H1 (cell line): ENCODE measurements around the gene BRCA1. TPM values are rescaled to one million over a fixed set of nuclear protein-coding genes. Genes with fewer than 3 reads are reported as not detected.

Experiments used
- CTCF ChIA-PET: fragments of 300-600 bp; sonication (Branson Sonifier 250); formaldehyde crosslinking; loops from one replicate; lab custom pipeline; 2021; ENCODE audit not compliant: partially characterized antibody; lab: Charles Lee
- POLR2A ChIA-PET: fragments of 300-600 bp; sonication (Branson Sonifier 250); formaldehyde crosslinking; loops from one replicate; lab custom pipeline; 2021; ENCODE audit warnings: inconsistent platforms; ENCODE audit not compliant: partially characterized antibody; lab: Charles Lee
- DNase-seq, 2 experiments: peaks; one replicate each; pipeline versions ENCODE4 v3.0.0 to v3.0.0-alpha.2; 2010 to 2022; ENCODE audit warnings: low spot score in 2 of 2, low read depth in 1 of 2, mixed read lengths in 1 of 2
- FAIRE-seq: peaks from 2 replicates; lab custom pipeline; 2011; peaks lifted over from hg19 to GRCh38; lab: Jason Lieb, UNC
- H2AFZ ChIP-seq: 2 replicates; pipeline ENCODE4 v1.8.1; 2012; ENCODE audit warnings: low read length, inconsistent platforms
- H2AK5ac ChIP-seq: 2 replicates; pipeline ENCODE4 v1.6.1; 2013; ENCODE audit warnings: low read depth, low read length
- H2BK120ac ChIP-seq: replicated peaks from 2 replicates; pipeline ENCODE3; 2013; ENCODE audit warnings: low read depth, low read length, inconsistent platforms
- H2BK12ac ChIP-seq: 2 replicates; pipeline ENCODE4 v1.6.1; 2013; ENCODE audit warnings: low read depth, low read length
- H2BK15ac ChIP-seq: 2 replicates; pipeline ENCODE4 v1.6.1; 2013; ENCODE audit warnings: low read length
- H2BK20ac ChIP-seq: 2 replicates; pipeline ENCODE4 v1.6.1; 2013; ENCODE audit warnings: low read length
- H2BK5ac ChIP-seq: 2 replicates; pipeline ENCODE4 v1.6.1; 2013; ENCODE audit warnings: low read depth, low read length
- H3K14ac ChIP-seq: 2 replicates; pipeline ENCODE4 v1.6.1; 2013; ENCODE audit warnings: inconsistent platforms; ENCODE audit not compliant: insufficient read length
- H3K18ac ChIP-seq: 2 replicates; pipeline ENCODE4 v1.6.1; 2013; ENCODE audit warnings: low read length; ENCODE audit errors: extremely low read depth
- H3K23ac ChIP-seq: 2 replicates; pipeline ENCODE4 v1.6.1; 2013; ENCODE audit warnings: inconsistent platforms; ENCODE audit not compliant: insufficient read length
- H3K23me2 ChIP-seq: 2 replicates; pipeline ENCODE4 v1.6.1; 2013; ENCODE audit warnings: low read depth, low read length
- H3K27ac ChIP-seq: 2 replicates; pipeline ENCODE4 v1.6.1; 2011; ENCODE audit warnings: low read depth, low read length, inconsistent platforms
- H3K27me3 ChIP-seq, 4 experiments: replicated peaks in 1 of 4; 1 replicate in 1 of 4; 2 replicates in 3 of 4; pipeline versions ENCODE4 v1.6.1 to v1.8.1; 2011 to 2013; ENCODE audit warnings: low read length in 3 of 4, mild to moderate bottlenecking in 3 of 4, inconsistent platforms in 2 of 4, mixed read lengths in 2 of 4, moderate library complexity in 1 of 4; ENCODE audit not compliant: control insufficient read depth in 3 of 4, insufficient read depth in 3 of 4; ENCODE audit errors: extremely low read depth in 1 of 4
- H3K36me3 ChIP-seq, 4 experiments: 2 replicates each; pipeline versions ENCODE4 v1.6.1 to v1.8.1; 2011 to 2013; ENCODE audit warnings: mild to moderate bottlenecking in 4 of 4, low read length in 3 of 4, moderate library complexity in 2 of 4, control low read depth in 1 of 4, inconsistent platforms in 1 of 4; ENCODE audit not compliant: insufficient read depth in 4 of 4, control insufficient read depth in 2 of 4
- H3K4ac ChIP-seq: replicated peaks from 2 replicates; pipeline ENCODE3; 2013; ENCODE audit warnings: low read length, low read depth, mixed read lengths, inconsistent platforms; ENCODE audit not compliant: insufficient read length
- H3K4me1 ChIP-seq, 4 experiments: replicated peaks in 1 of 4; 1 replicate in 1 of 4; 2 replicates in 3 of 4; pipeline versions ENCODE4 v1.6.1 to v1.8.1; 2011 to 2013; ENCODE audit warnings: low read length in 3 of 4, inconsistent platforms in 2 of 4, mixed read lengths in 1 of 4; ENCODE audit not compliant: insufficient read depth in 4 of 4, control insufficient read depth in 3 of 4
- H3K4me2 ChIP-seq, 2 experiments: 2 replicates each; pipeline versions ENCODE4 v1.6.1 to v1.8.1; 2011 to 2013; ENCODE audit warnings: low read depth in 2 of 2, low read length in 2 of 2, control low read depth in 1 of 2, inconsistent platforms in 1 of 2, mild to moderate bottlenecking in 1 of 2; ENCODE audit not compliant: insufficient read depth in 1 of 2
- H3K4me3 ChIP-seq, 4 experiments: fragments of 200-600, 300-600 bp in 1 of 4; sonication (generic), shearing (Covaris generic), sonication (Bioruptor Twin) in 1 of 4; 2 replicates each; pipeline versions ENCODE4 v1.5.1 to v1.8.1; 2011 to 2016; ENCODE audit warnings: low read length in 4 of 4, low read depth in 3 of 4, control low read depth in 2 of 4, inconsistent platforms in 2 of 4, mild to moderate bottlenecking in 2 of 4, mixed read lengths in 1 of 4, moderate library complexity in 1 of 4; ENCODE audit not compliant: insufficient read depth in 2 of 4; ENCODE audit errors: extremely low read depth in 1 of 4
- H3K56ac ChIP-seq: replicated peaks from 2 replicates; pipeline ENCODE3; 2013; ENCODE audit warnings: low read depth, mild to moderate bottlenecking, mixed read lengths, low read length, inconsistent platforms; ENCODE audit not compliant: insufficient read length
- H3K79me1 ChIP-seq: 2 replicates; pipeline ENCODE4 v1.6.1; 2013; ENCODE audit warnings: low read depth, low read length, control low read depth
- H3K79me2 ChIP-seq, 2 experiments: 2 replicates each; pipeline versions ENCODE4 v1.6.1 to v1.8.1; 2012 to 2013; ENCODE audit warnings: low read length in 2 of 2, mild to moderate bottlenecking in 2 of 2, inconsistent platforms in 1 of 2; ENCODE audit not compliant: insufficient read depth in 2 of 2, control insufficient read depth in 1 of 2
- H3K9ac ChIP-seq, 4 experiments: replicated peaks in 1 of 4; 1 replicate in 1 of 4; 2 replicates in 3 of 4; pipeline versions ENCODE4 v1.6.1 to v1.8.1; 2011 to 2013; ENCODE audit warnings: low read depth in 3 of 4, low read length in 3 of 4, control low read depth in 2 of 4, mild to moderate bottlenecking in 2 of 4, moderate library complexity in 2 of 4, inconsistent platforms in 1 of 4; ENCODE audit errors: extremely low read depth in 1 of 4
- H3K9me3 ChIP-seq, 2 experiments: 2 replicates each; pipeline versions ENCODE4 v1.6.1 to v1.8.1; 2012 to 2013; ENCODE audit warnings: mild to moderate bottlenecking in 2 of 2, moderate library complexity in 2 of 2, control low read depth in 1 of 2, inconsistent platforms in 1 of 2, low read depth in 1 of 2, low read length in 1 of 2, mixed read lengths in 1 of 2; ENCODE audit not compliant: insufficient read depth in 2 of 2
- H4K20me1 ChIP-seq, 2 experiments: replicated peaks in 1 of 2; 2 replicates each; pipeline versions ENCODE3 to v1.8.1; 2011 to 2013; ENCODE audit warnings: inconsistent platforms in 2 of 2, low read length in 2 of 2, mild to moderate bottlenecking in 1 of 2; ENCODE audit not compliant: insufficient read depth in 2 of 2, control insufficient read depth in 1 of 2
- H4K5ac ChIP-seq: 2 replicates; pipeline ENCODE4 v1.6.1; 2013; ENCODE audit warnings: low read length, low read depth, mixed read lengths, inconsistent platforms; ENCODE audit not compliant: insufficient read length
- H4K8ac ChIP-seq: 2 replicates; pipeline ENCODE4 v1.8.0; 2013; ENCODE audit warnings: mild to moderate bottlenecking, moderate library complexity, low read length, inconsistent platforms; ENCODE audit not compliant: insufficient read depth; ENCODE audit errors: extremely low read depth
- H4K91ac ChIP-seq: replicated peaks from 2 replicates; pipeline ENCODE3; 2013; ENCODE audit warnings: low read length, mixed read lengths, inconsistent platforms; ENCODE audit not compliant: insufficient read length
- BCL11A ChIP-seq, 2 experiments: IDR thresholded peaks; one replicate each; pipeline ENCODE4 v1.6.1; 2011; ENCODE audit warnings: low read depth in 2 of 2, low read length in 2 of 2, mild to moderate bottlenecking in 2 of 2
- CEBPB ChIP-seq: IDR thresholded peaks from 2 replicates; pipeline ENCODE4 v1.6.1; 2012; ENCODE audit warnings: low read depth, low read length
- CTBP2 ChIP-seq: IDR thresholded peaks from 2 replicates; pipeline ENCODE4 v1.7.0; 2011; ENCODE audit warnings: borderline replicate concordance, mild to moderate bottlenecking, moderate library complexity, mixed read lengths, low read length; ENCODE audit not compliant: insufficient read depth, insufficient read length
- HDAC2 ChIP-seq, 2 experiments: fragments of 300-600 bp in 1 of 2; sonication (generic) in 1 of 2; IDR thresholded peaks; 2 replicates each; pipeline ENCODE4 v1.6.1; 2011 to 2012; ENCODE audit warnings: low read depth in 2 of 2, low read length in 2 of 2, mild to moderate bottlenecking in 2 of 2, moderate library complexity in 2 of 2, borderline replicate concordance in 1 of 2, inconsistent platforms in 1 of 2
- JUN ChIP-seq: IDR thresholded peaks from 2 replicates; pipeline ENCODE4 v1.6.1; 2011; ENCODE audit warnings: low read depth, mild to moderate bottlenecking, improper control_type of control experiment, low read length
- JUND ChIP-seq: IDR thresholded peaks from 2 replicates; pipeline ENCODE4 v1.6.1; 2011; ENCODE audit warnings: mild to moderate bottlenecking, improper control_type of control experiment, low read length
- PHF8 ChIP-seq: fragments of 200-600 bp; sonication (generic); conservative IDR thresholded peaks from 2 replicates; pipeline ENCODE4 v1.7.1; 2012; ENCODE audit warnings: low read depth, mild to moderate bottlenecking, inconsistent platforms, low read length, moderate library complexity
- SIN3A ChIP-seq, 2 experiments: IDR thresholded peaks in 1 of 2; conservative IDR thresholded peaks in 1 of 2; 2 replicates each; pipeline ENCODE4 v1.6.1; 2011 to 2012; ENCODE audit warnings: low read length in 2 of 2, improper control_type of control experiment in 1 of 2, low read depth in 1 of 2, mild to moderate bottlenecking in 1 of 2
- SIX5 ChIP-seq: IDR thresholded peaks from 2 replicates; pipeline ENCODE4 v1.6.1; 2011; ENCODE audit warnings: mild to moderate bottlenecking, low read depth, low read length
- WGBS, 2 experiments: shearing (Covaris generic) in 1 of 2; methylation state at CpG; one replicate each; pipeline versions ENCODE4 v1.1.6 to v1.1.7; 2013 to 2015; ENCODE audit warnings: low lambda C conversion rate in 2 of 2, mixed read lengths in 2 of 2, inconsistent platforms in 1 of 2, low coverage in 1 of 2, missing lambda C conversion rate in 1 of 2; ENCODE audit not compliant: insufficient replicate concordance in 2 of 2, insufficient coverage in 1 of 2, insufficient read length in 1 of 2; ENCODE audit errors: extremely low coverage in 1 of 2, missing lambda C conversion rate in 1 of 2; 5-methylcytosine and 5-hydroxymethylcytosine counted together
- polyA plus RNA-seq, 7 experiments: library from polyadenylated mRNA; depleted of rRNA in 3 of 7; stranded (reverse) in 5 of 7; unstranded in 2 of 7; fragments of >200 nt in 5 of 7; fragments of 200-250 nt in 2 of 7; gene quantifications; 1 replicate in 5 of 7; 2 replicates in 1 of 7; 4 replicates in 1 of 7; pipeline versions ENCODE4 v1.2.1 to v1.2.3, GENCODE V29; 2011 to 2013; ENCODE audit warnings: missing spikeins in 2 of 7, mixed read lengths in 2 of 7
- total RNA-seq: library from RNA; stranded (reverse); fragmentation: NEBNext Ultra II Directional; extraction: Animal tissue kit (Norgen Biotek cat#: 25700); gene quantifications from 2 replicates; pipeline ENCODE4 v1.2.1, GENCODE V29; 2021

The BRCA1 gene
- total and polyA plus RNA-seq, 2 of the 8 experiments (the other 6 are each of a cell fraction or from before 2014, with no cell fraction given), result 30.7 to 39.2 TPM

DNA sequence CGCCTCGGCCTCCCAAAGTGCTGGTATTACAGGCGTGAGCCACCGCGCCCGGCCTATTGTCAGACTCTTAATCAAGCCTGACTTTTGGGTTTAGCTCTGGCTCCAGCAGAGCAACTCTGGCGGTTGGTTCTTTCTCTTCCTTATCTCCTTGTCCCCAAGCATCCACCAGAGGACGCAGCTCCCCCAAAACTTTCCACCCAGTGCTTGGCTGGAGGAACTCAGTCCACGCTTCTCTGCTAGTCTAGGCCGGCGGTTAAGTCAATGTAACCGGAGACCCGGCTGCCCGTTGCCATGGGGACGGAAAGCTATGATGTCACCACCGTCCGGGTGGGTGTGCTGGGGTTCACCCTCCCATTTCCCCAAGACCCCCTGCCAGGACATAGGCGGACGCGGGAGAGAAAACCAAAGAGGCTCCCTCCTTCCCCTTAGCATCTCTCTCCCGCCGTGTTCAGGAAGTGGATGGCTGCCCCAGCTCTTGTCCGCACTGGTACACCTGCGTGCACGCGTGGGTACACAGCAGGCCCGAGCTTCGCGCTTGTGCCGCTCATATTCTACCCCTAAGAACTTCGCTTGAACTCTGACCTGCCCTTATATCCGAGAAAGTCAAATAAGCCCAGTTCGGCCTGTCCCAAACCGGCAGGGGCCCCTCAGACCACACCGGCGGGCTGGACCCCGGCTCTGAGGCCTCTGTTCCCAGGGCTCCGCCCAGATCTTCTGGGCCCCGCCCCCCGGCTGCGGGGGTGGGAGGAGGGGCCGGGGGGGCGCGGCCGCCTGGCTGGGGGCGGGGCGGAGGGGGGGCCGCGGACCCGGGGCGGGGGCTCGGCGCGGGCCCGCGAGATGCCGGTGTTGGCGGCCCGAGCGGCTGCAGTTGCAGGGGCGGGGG lies 100.5 kb downstream of the BRCA1 start, which contains the start of gene RND2:
RND2 (plus strand) TSS at position 825 of the 883 bp plus-strand sequence. CDS start 117 bp downstream, outside the sequence.
- Histone ChIP-seq H2AK5ac (no peak within 1 kb of the TSS), H3K9me3 (no peaks in the 10 kb centered on the region), H3K79me1 (peaks cover 7% of the 10 kb centered on the region), H3K9ac (peak within 1 kb of the TSS in 3 of 4 experiments; percentile 47 to 82 (median 81); a peak in 6 of 7 replicates), H3K36me3 (peaks cover 0 to 20% (median 4%) of the 10 kb centered on the region in 4 experiments; a peak in 2 of 8 replicates), H3K4me1 (peaks cover 19 to 28% (median 21%) of the 10 kb centered on the region in 4 experiments), H2BK120ac (no peak within 1 kb of the TSS), H3K27ac (peak within 1 kb of the TSS; percentile 91), H3K27me3 (no peaks in the 10 kb centered on the region), H2BK20ac (no peak within 1 kb of the TSS), H3K14ac (peak within 1 kb of the TSS; percentile 33), H3K23me2 (peaks cover 11% of the 10 kb centered on the region; the same call in 1 of the 2 replicates), H3K23ac (no peak within 1 kb of the TSS), H3K56ac (peak within 1 kb of the TSS; percentile 84), H3K4me2 (peak within 1 kb of the TSS; percentile 64 to 99), H4K5ac (peak within 1 kb of the TSS; percentile 87), H3K18ac (peak within 1 kb of the TSS; percentile 90), H3K4ac (no peak within 1 kb of the TSS), H2BK12ac (peak within 1 kb of the TSS; percentile 97; the same call in 1 of the 2 replicates), H3K4me3 (peak within 1 kb of the TSS; percentile 58 to 93 (median 84)), H3K79me2 (peaks cover 0 to 21% of the 10 kb centered on the region in 2 experiments; a peak in 3 of 4 replicates), H2BK15ac (0 out of 2 replicates have a peak within 1 kb of the TSS, but pooled peaks have one; percentile 92), H4K20me1 (no peaks in the 10 kb centered on the region), H2AFZ (no peak within 1 kb of the TSS), H4K8ac (peak within 1 kb of the TSS; percentile 87; the same call in 1 of the 2 replicates), H2BK5ac (peak within 1 kb of the TSS; percentile 79), H4K91ac (peak within 1 kb of the TSS; percentile 89)
- POLR2A ChIA-PET, result interaction anchor here (0.8 to 10.8 kb wide), 14 partner anchors 10 to 336 kb away, joined by 3 to 123 read pairs (median 6); partner anchors contain the start of genes BECN1, BRCA1, RPL27 and TMEM106A
- CTCF ChIA-PET, result interaction anchor here (0.7 to 2.3 kb wide), 28 partner anchors 10 to 660 kb away, joined by 3 to 26 read pairs (median 4); partner anchors contain the start of genes BRCA1 and RPL27
- WGBS, 2 experiments, result 1% methylated on average over 34 of the region's 61 CpGs; no CpG with 5 or more reads in 1 of the 2 experiments
- peak; percentile 24 for FAIRE-seq
- DNase-seq, result peak; percentile 93 to 95
- TF ChIP-seq BCL11A (IDR thresholded peaks at IDR 0.05; ENCODE audit: low read depth in 2 of 2, low read length in 2 of 2) (no peak), HDAC2 (IDR thresholded peaks at IDR 0.05; ENCODE audit: borderline replicate concordance in 1 of 2, low read depth in 2 of 2, low read length in 2 of 2) (peak in 1 of 2 experiments; percentile 86; a peak in 2 of 4 replicates), JUN (peak; percentile 68), PHF8 (peak; percentile 43; the same call in 1 of the 2 replicates), CEBPB (0 out of 2 replicates have a peak, but pooled peaks have one; percentile 17), SIN3A (conservative IDR thresholded peaks at IDR 0.05 in 1 of 2, IDR thresholded peaks at IDR 0.05 in 1 of 2; ENCODE audit: low read depth in 1 of 2, low read length in 2 of 2) (peak in 1 of 2 experiments; percentile 96; a peak in 2 of 4 replicates), CTBP2 (no peak), JUND (peak; percentile 91), SIX5 (0 out of 2 replicates have a peak, but pooled peaks have one; percentile 17)
